K562 (cell line): ENCODE data around the gene IL12RB2. TPM values are rescaled to one million over a fixed set of nuclear protein-coding genes. Genes with fewer than 3 reads are reported as not detected.

Source experiments
- ATAC-seq: fragments of 200-7000 bp; cut with Tn5 transposase; 3 replicates; pipeline ENCODE4 v1.9.1; 2020; ENCODE audit warnings: moderate library complexity
- BruUV-seq: library from RNA; stranded (reverse); fragments of 400-500 nt; replicated peaks from 2 replicates; lab custom pipeline; 2021; lab: Mats Ljungman, UMichigan
- CTCF ChIA-PET: fragments of 300-600 bp; formaldehyde crosslinking; extraction: SDS; loops from one replicate; lab custom pipeline; 2021; ENCODE audit warnings: low intra/inter-chr PET ratio; lab: Yijun Ruan, JAX
- POLR2A ChIA-PET: fragments of 300-600, 350-650 bp; sonication (Branson Sonifier 250); formaldehyde crosslinking; extraction: SDS; loops from one replicate; lab custom pipeline; 2021; ENCODE audit warnings: antibody characterized with exemption, inconsistent platforms; lab: Yijun Ruan, JAX
- DNase-seq, 4 experiments: peaks; one replicate each; pipeline versions ENCODE4 v3.0.0 to v3.0.0-alpha.2; 2011 to 2018; ENCODE audit warnings: low spot score in 3 of 4, mixed read lengths in 3 of 4; ENCODE audit errors: extremely low read depth in 1 of 4
- FAIRE-seq: peaks from 2 replicates; lab custom pipeline; 2011; peaks lifted over from hg19 to GRCh38; lab: Jason Lieb, UNC
- H2AFZ ChIP-seq: 2 replicates; pipeline ENCODE4 v1.6.0; 2011; ENCODE audit warnings: low read depth, low read length, control low read depth, inconsistent platforms
- H3K27ac ChIP-seq: fragments of 200-600 bp; 3 replicates; pipeline ENCODE4 v1.8.0; 2011; ENCODE audit warnings: low read depth, mild to moderate bottlenecking, control low read depth, inconsistent platforms, low read length, moderate library complexity, mixed read lengths; ENCODE audit errors: extremely low read depth
- H3K27me3 ChIP-seq, 2 experiments: fragments of 300-600 bp in 1 of 2; 2 replicates in 1 of 2; 3 replicates in 1 of 2; pipeline versions ENCODE4 v1.6.0 to v1.8.0; 2011; ENCODE audit warnings: inconsistent platforms in 2 of 2, low read length in 2 of 2, mild to moderate bottlenecking in 1 of 2, mixed read lengths in 1 of 2, moderate library complexity in 1 of 2; ENCODE audit not compliant: control insufficient read depth in 2 of 2, insufficient read depth in 2 of 2
- H3K36me3 ChIP-seq: fragments of 300-600 bp; 3 replicates; pipeline ENCODE4 v1.8.0; 2011; ENCODE audit warnings: mild to moderate bottlenecking, low read length, inconsistent platforms; ENCODE audit not compliant: control insufficient read depth, insufficient read depth
- H3K4me1 ChIP-seq, 2 experiments: fragments of 200-600 bp in 1 of 2; replicated peaks in 1 of 2; 2 replicates in 1 of 2; 3 replicates in 1 of 2; pipeline versions ENCODE4 v1.5.1 to v1.8.0; 2011; ENCODE audit warnings: inconsistent platforms in 2 of 2, low read length in 2 of 2, mild to moderate bottlenecking in 1 of 2, mixed read lengths in 1 of 2, moderate library complexity in 1 of 2; ENCODE audit not compliant: control insufficient read depth in 2 of 2, insufficient read depth in 2 of 2
- H3K4me2 ChIP-seq: 2 replicates; pipeline ENCODE4 v1.6.1; 2011; ENCODE audit warnings: low read length, control low read depth, inconsistent platforms, mixed read lengths; ENCODE audit not compliant: insufficient read depth
- H3K4me3 ChIP-seq: fragments of 200-600 bp; sonication (generic), shearing (Covaris generic); 2 replicates; pipeline ENCODE4 v1.5.1; 2016; ENCODE audit warnings: control low read depth, inconsistent platforms
- H3K79me2 ChIP-seq: fragments of 200-600 bp; 3 replicates; pipeline ENCODE4 v1.8.0; 2011; ENCODE audit warnings: low read length, inconsistent platforms; ENCODE audit not compliant: control insufficient read depth, insufficient read depth
- H3K9ac ChIP-seq, 2 experiments: 2 replicates each; pipeline versions ENCODE4 v1.6.0 to v1.6.1; 2011; ENCODE audit warnings: low read depth in 2 of 2, low read length in 2 of 2, control low read depth in 1 of 2, inconsistent platforms in 1 of 2, mild to moderate bottlenecking in 1 of 2, mixed read lengths in 1 of 2; ENCODE audit not compliant: insufficient read depth in 1 of 2
- H3K9me1 ChIP-seq: one replicate; pipeline ENCODE4 v1.6.0; 2011; ENCODE audit warnings: inconsistent platforms, mild to moderate bottlenecking, low read length, moderate library complexity; ENCODE audit not compliant: control insufficient read depth, insufficient read depth
- H3K9me3 ChIP-seq: replicated peaks from 2 replicates; pipeline ENCODE4 v1.5.1; 2011; ENCODE audit warnings: low read depth, low read length, inconsistent platforms; ENCODE audit not compliant: control insufficient read depth, insufficient read depth
- H4K20me1 ChIP-seq: replicated peaks from 2 replicates; pipeline ENCODE4 v1.6.1; 2011; ENCODE audit warnings: low read length, inconsistent platforms, mixed read lengths; ENCODE audit not compliant: control insufficient read depth, insufficient read depth
- ATF2 ChIP-seq: sonication (generic); formaldehyde crosslinking; IDR thresholded peaks from 2 replicates; pipeline ENCODE4 v1.8.1; 2022; ENCODE audit warnings: missing genetic modification reagents
- COPS2 ChIP-seq: fragments of 450-650 bp; conservative IDR thresholded peaks from 2 replicates; pipeline ENCODE4 v1.6.1; 2016; ENCODE audit warnings: mild to moderate bottlenecking, moderate library complexity
- E2F3 ChIP-seq: fragments of 250-450 bp; sonication (Bioruptor Pico); IDR thresholded peaks from 2 replicates; pipeline ENCODE4 v1.4.0; 2020; ENCODE audit warnings: mild to moderate bottlenecking
- HNRNPLL ChIP-seq: fragments of 200-400 bp; formaldehyde crosslinking; IDR thresholded peaks from 2 replicates; pipeline ENCODE4 v1.6.1; 2017; ENCODE audit warnings: low read length, low read depth, mild to moderate bottlenecking; ENCODE audit not compliant: poor library complexity, severe bottlenecking
- MITF ChIP-seq: IDR thresholded peaks from 2 replicates; pipeline ENCODE4 v1.6.1; 2014; ENCODE audit warnings: antibody characterized with exemption
- NONO ChIP-seq, 2 experiments: fragments of 200-400 bp in 1 of 2; fragments of 450-650 bp in 1 of 2; formaldehyde crosslinking in 1 of 2; IDR thresholded peaks; 2 replicates each; pipeline ENCODE4 v1.6.1; 2017; ENCODE audit warnings: low read depth in 2 of 2, mild to moderate bottlenecking in 2 of 2, moderate library complexity in 2 of 2, low read length in 1 of 2
- TCF3 ChIP-seq: sonication (generic); formaldehyde crosslinking; IDR thresholded peaks from 2 replicates; pipeline ENCODE4 v1.4.0; 2020; ENCODE audit warnings: mild to moderate bottlenecking, missing genetic modification reagents
- ZKSCAN8 ChIP-seq: fragments of 200-800 bp; sonication (Bioruptor generic); IDR thresholded peaks from 2 replicates; pipeline ENCODE4 v1.6.1; 2016; ENCODE audit warnings: missing genetic modification characterization, missing compliant biosample characterization
- WGBS: fragments of 100-300 bp; shearing (Covaris generic); methylation state at CpG from one replicate; pipeline ENCODE4 v1.1.6; 2016; ENCODE audit warnings: low coverage, mixed read lengths; ENCODE audit not compliant: insufficient coverage; ENCODE audit errors: missing lambda C conversion rate; 5-methylcytosine and 5-hydroxymethylcytosine counted together
- in situ Hi-C: fragments of 300-500 bp; cut with MboI; formaldehyde crosslinking; loops from 4 replicates; pipeline ENCODE4 v1.15.0; 2018; ENCODE audit warnings: inconsistent platforms, mixed read lengths
- intact Hi-C: fragments of 100-400 bp; cut with micrococcal nuclease; formaldehyde crosslinking; loops from 2 replicates; pipeline ENCODE4 v1.14.2; 2022
- polyA plus RNA-seq, 8 experiments: library from polyadenylated mRNA; depleted of rRNA in 4 of 8; stranded (reverse) in 5 of 8; unstranded in 3 of 8; fragments of >200 nt; fragmentation: Nextera tagmentation in 2 of 8; fragmentation: Illumina TruSeq in 1 of 8; extraction: Ambion mirVana in 2 of 8; extraction: Trizol in 1 of 8; gene quantifications; 2 replicates each; pipeline versions ENCODE4 v1.2.1 to v1.2.3, GENCODE V29; 2011 to 2014; ENCODE audit warnings: inconsistent platforms in 1 of 8, missing spikeins in 1 of 8
- total RNA-seq, 7 experiments: library from RNA; depleted of rRNA in 6 of 7; stranded (reverse); fragments of >200 nt in 6 of 7; fragmentation: Illumina TruSeq in 2 of 7; extraction: Trizol in 2 of 7; gene quantifications; 2 replicates each; pipeline versions ENCODE4 v1.2.1 to v1.2.3, GENCODE V29; 2011 to 2021; ENCODE audit warnings: low replicate concordance in 1 of 7

IL12RB2 gene
- total and polyA plus RNA-seq, 9 of the 15 experiments (the other 6 are each of a cell fraction or from before 2014, with no cell fraction given), result 0.39 to 3.3 (median 1.9) TPM

GRCh38 chr1:67336783-67337182, 29.1 kb downstream of the IL12RB2 start (continued):
- TF ChIP-seq COPS2, result no peak
- no peak for TF ChIP-seq NONO (IDR thresholded peaks at IDR 0.05; ENCODE audit: low read depth in 2 of 2, low read length in 1 of 2)
- no peak for TF ChIP-seq HNRNPLL
- no peak for TF ChIP-seq ZKSCAN8 (CRISPR knock-in tag)

- Histone ChIP-seq H3K9ac (no peak overlapping the region), H4K20me1 (no peaks in the 10 kb centered on the region), H3K4me3 (no peak overlapping the region), H2AFZ (no peak overlapping the region), H3K9me1 (no peaks in the 10 kb centered on the region), H3K79me2 (no peaks in the 10 kb centered on the region), H3K9me3 (no peaks in the 10 kb centered on the region), H3K27me3 (no peaks in the 10 kb centered on the region; a peak in 1 of 5 replicates), H3K4me1 (peaks cover 0 to 5% of the 10 kb centered on the region in 2 experiments; a peak in 2 of 5 replicates), H3K36me3 (no peaks in the 10 kb centered on the region), H3K4me2 (no peak overlapping the region), H3K27ac (no peak overlapping the region)
- no peak for TF ChIP-seq MITF
- no peak for TF ChIP-seq ATF2 (CRISPR knock-in tag)
- TF ChIP-seq TCF3, result no peak
- TF ChIP-seq E2F3 (CRISPR knock-in tag), result no peak
- intact Hi-C loops (no loop called here), in situ Hi-C loops (no loop called here)
- no TSS peak for BruUV-seq
- no peak for DNase-seq
- ChIA-PET POLR2A (interaction anchor here (0.7 to 1.6 kb wide), 3 partner anchors 12 to 18 kb away, joined by 3 to 4 read pairs (median 3); no protein-coding TSS in a partner anchor), CTCF (no interaction called here)
- FAIRE-seq, result no peak
- 74% methylated on average over 3 of the region's 3 CpGs for WGBS
- no peak for ATAC-seq
Observed at GRCh38 chr1:67338642-67339041, 31.0 kb downstream of the IL12RB2 start.
